ENCODE measurements around the gene ITGB7. TPM values are rescaled to one million over a fixed set of nuclear protein-coding genes. Genes with fewer than 3 reads are reported as not detected.
A peak's percentile ranks its signal among the peaks of the same experiment; 100 is the strongest.

The ITGB7 gene
- total and polyA plus RNA-seq, 2 of the 4 experiments (the other 2 are of a cell fraction): 0.18 to 0.44 TPM

DNA sequence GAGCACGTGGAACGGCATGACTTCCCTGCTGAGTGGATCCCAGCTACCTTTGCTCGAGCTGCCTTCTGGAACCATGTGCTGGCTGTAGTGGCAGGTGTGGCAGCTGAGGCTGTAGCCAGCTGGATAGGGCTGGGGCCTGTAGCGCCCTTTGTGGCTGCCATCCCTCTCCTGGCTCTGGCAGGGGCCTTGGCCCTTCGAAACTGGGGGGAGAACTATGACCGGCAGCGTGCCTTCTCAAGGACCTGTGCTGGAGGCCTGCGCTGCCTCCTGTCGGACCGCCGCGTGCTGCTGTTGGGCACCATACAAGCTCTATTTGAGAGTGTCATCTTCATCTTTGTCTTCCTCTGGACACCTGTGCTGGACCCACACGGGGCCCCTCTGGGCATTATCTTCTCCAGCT, 46.2 kb upstream of the ITGB7 start:
- Histone ChIP-seq H4K5ac (ENCODE audit: low read depth, low read length) (no peak overlapping the region), H2AK5ac (ENCODE audit: low read depth, low read length) (peak overlapping the region; percentile 87; the same call in 1 of the 2 replicates), H3K56ac (ENCODE audit: extremely low read depth, insufficient read depth, low read length) (no peak overlapping the region), H4K91ac (ENCODE audit: insufficient read depth, low read depth, low read length) (no peak overlapping the region), H4K8ac (ENCODE audit: low read depth in 2 of 2, low read length in 2 of 2) (0 out of 4 replicates have a peak overlapping the region, but pooled peaks of 1 of the 2 experiments have one; percentile 68), H3K9me3 (ENCODE audit: control insufficient read depth, insufficient read depth, low read length) (no peaks in the 10 kb centered on the region), H3K4me1 (ENCODE audit: control insufficient read depth, insufficient read depth, low read length) (peaks cover 11% of the 10 kb centered on the region), H3K4me3 (ENCODE audit: insufficient read depth, low read depth, low read length) (no peak overlapping the region), H2AFZ (replicated peaks; ENCODE audit: low read length, poor library complexity) (no peak overlapping the region), H2BK15ac (ENCODE audit: low read depth, low read length) (no peak overlapping the region), H3K4ac (ENCODE audit: low read depth, low read length) (peak overlapping the region; percentile 66), H3K23ac (ENCODE audit: low read depth, low read length) (no peak overlapping the region), H3K14ac (replicated peaks; ENCODE audit: low read depth, low read length) (no peak overlapping the region), H3K27ac (ENCODE audit: insufficient read depth, low read length) (peak overlapping the region; percentile 7; the same call in 1 of the 2 replicates), H4K20me1 (ENCODE audit: insufficient read depth, low read length) (no peaks in the 10 kb centered on the region; the same call in 1 of the 2 replicates), H2BK20ac (ENCODE audit: low read depth, low read length) (no peak overlapping the region), H3K4me2 (ENCODE audit: low read depth, low read length) (peak overlapping the region; percentile 83; the same call in 1 of the 2 replicates), H3K18ac (ENCODE audit: low read depth, low read length) (no peak overlapping the region), H3K9me1 (ENCODE audit: insufficient read depth, low read length) (peaks cover 19% of the 10 kb centered on the region), H3K27me3 (ENCODE audit: control insufficient read depth, insufficient read depth, low read length) (no peaks in the 10 kb centered on the region), H3K36me3 (ENCODE audit: control insufficient read depth, insufficient read depth, low read length) (peaks cover 16% of the 10 kb centered on the region), H2BK5ac (ENCODE audit: low read depth, low read length, poor library complexity, severe bottlenecking) (no peak overlapping the region), H2AK9ac (replicated peaks; ENCODE audit: low read depth, low read length, poor library complexity) (peak overlapping the region; percentile 95), H2BK120ac (ENCODE audit: low read depth, low read length) (no peak overlapping the region), H3K79me1 (ENCODE audit: low read depth in 1 of 2, low read length in 2 of 2) (peaks cover 27 to 39% of the 10 kb centered on the region in 2 experiments), H3K9ac (ENCODE audit: low read depth, low read length) (no peak overlapping the region)
- ChIA-PET CTCF (no interaction called here), POLR2A (ENCODE audit: unreplicated experiment) (no interaction called here)
- intact Hi-C loops (cut with micrococcal nuclease) (loop anchor here (2.0 kb wide), 1 partner anchor 40 kb away; no protein-coding TSS in a partner anchor), dilution Hi-C loops (cut with HindIII; ENCODE audit: low sequenced_read_pairs, unreplicated experiment) (no loop called here), in situ Hi-C loops (cut with MboI; ENCODE audit: low sequenced_read_pairs) (no loop called here)
- no peak for ATAC-seq (ENCODE audit: low read depth)
- BruUV-seq (replicated peaks): no TSS peak
- no peak for TF ChIP-seq MXI1 (IDR thresholded peaks at IDR 0.05; ENCODE audit: borderline replicate concordance, low read depth, low read length)
- DNase-seq: no peak
- 94% methylated on average over 9 of the region's 13 CpGs; no CpG with 5 or more reads in 1 of the 2 experiments for WGBS, 2 experiments (ENCODE audit: extremely low coverage in 2 of 2, insufficient read length in 1 of 2)
